IPS-NIHi11 (cell line): ENCODE data around the gene TRIM28.
"Not testable (repeated sequence)": the region's sequence is repeated elsewhere in the genome, so short reads cannot be mapped to it uniquely, and the experiment has no call there.

Experiments used
- DNase-seq: peaks from one replicate; pipeline ENCODE4 v3.0.0; 2012; ENCODE audit warnings: mixed read lengths, low spot score

The TRIM28 gene

GRCh38 chr19:58543826-58544590 is at the start of gene TRIM28:
TRIM28 (plus strand) TSS chr19:58544064; CDS start chr19:58544758, 694 bp downstream.
- peak; percentile 99 for DNase-seq

GRCh38 chr19:58497634-58498170 is 46.2 kb upstream of the TRIM28 start:
- no peak for DNase-seq

GRCh38 chr19:58498316-58499020 is 45.4 kb upstream of the TRIM28 start:
- no peak for DNase-seq

- peak; percentile 99 for DNase-seq
These were observed 44.6 kb upstream of the TRIM28 start for GRCh38 chr19:58499021-58499927.

GRCh38 chr19:58500242-58500641 is 43.6 kb upstream of the TRIM28 start:
- DNase-seq = no peak

- DNase-seq = not testable (repeated sequence)
These were observed 36.2 kb upstream of the TRIM28 start for GRCh38 chr19:58507602-58508223.

- no peak for DNase-seq
These were observed 34.2 kb upstream of the TRIM28 start for GRCh38 chr19:58509731-58510083.

GRCh38 chr19:58510084-58510862 is 33.6 kb upstream of the TRIM28 start:
- DNase-seq = no peak

- no peak for DNase-seq
These were observed 32.3 kb upstream of the TRIM28 start, which contains the start of gene SLC27A5 for GRCh38 chr19:58511353-58512208. SLC27A5 (minus strand) TSS chr19:58511992; CDS start chr19:58511955, 37 bp downstream.

GRCh38 chr19:58513213-58513693 is 30.6 kb upstream of the TRIM28 start:
- DNase-seq = no peak

- DNase-seq = peak; percentile 97
These were observed 29.9 kb upstream of the TRIM28 start for GRCh38 chr19:58513694-58514563.

GRCh38 chr19:58514564-58515022 is 29.3 kb upstream of the TRIM28 start:
- DNase-seq = no peak

- DNase-seq = no peak
These were observed 28.6 kb upstream of the TRIM28 start for GRCh38 chr19:58515259-58515658.

- no peak for DNase-seq
These were observed 27.5 kb upstream of the TRIM28 start for GRCh38 chr19:58516246-58516836.

GRCh38 chr19:58516964-58517833 is 26.7 kb upstream of the TRIM28 start:
- DNase-seq = no peak

GRCh38 chr19:58518256-58519086 is 25.4 kb upstream of the TRIM28 start:
- no peak for DNase-seq
